Measurements from ENCODE around the gene HLF. TPM values are rescaled to one million over a fixed set of nuclear protein-coding genes. Genes with fewer than 3 reads are reported as not detected.

Gene HLF
- total and polyA plus RNA-seq, 4 donors: 8.0 to 59.3 (median 24.6) TPM

- Histone ChIP-seq H3K27me3 (ENCODE audit: control insufficient read depth in 4 of 4, insufficient read depth in 4 of 4, low read length in 3 of 4) (no peaks in the 10 kb centered on the region), H3K4me1 (ENCODE audit: control insufficient read depth in 4 of 4, insufficient read depth in 4 of 4, low read length in 3 of 4) (peaks cover 18 to 66% (median 49%) of the 10 kb centered on the region in 4 donors), H3K4me3 (ENCODE audit: low read depth in 1 of 3, low read length in 3 of 3) (no peak overlapping the region), H3K36me3 (ENCODE audit: control insufficient read depth in 4 of 4, insufficient read depth in 3 of 4, low read depth in 1 of 4, low read length in 3 of 4) (peaks cover 0 to 11% (median 0%) of the 10 kb centered on the region in 4 donors), H3K9me3 (ENCODE audit: control insufficient read depth in 4 of 4, low read length in 3 of 4) (no peaks in the 10 kb centered on the region), H3K9ac (ENCODE audit: low read depth in 1 of 2, low read length in 2 of 2) (no peak overlapping the region), H3K27ac (ENCODE audit: low read depth in 1 of 2, low read length in 2 of 2) (no peak overlapping the region)
- no peak for DNase-seq (ENCODE audit: low spot score)
- TF ChIP-seq JUND (IDR thresholded peaks at IDR 0.05) (no peak), FOXA2 (IDR thresholded peaks at IDR 0.05) (no peak), HNF4G (IDR thresholded peaks at IDR 0.05) (no peak), NR2F2 (IDR thresholded peaks at IDR 0.05) (no peak), ATF3 (IDR thresholded peaks at IDR 0.05) (no peak), EGR1 (IDR thresholded peaks at IDR 0.05; ENCODE audit: low read depth in 2 of 2) (no peak), MAX (IDR thresholded peaks at IDR 0.05) (no peak), GABPA (IDR thresholded peaks at IDR 0.05 in 1 of 2, conservative IDR thresholded peaks at IDR 0.05 in 1 of 2) (no peak)
Measured at GRCh38 chr17:55280212-55280611, 15.5 kb downstream of the HLF start.

GRCh38 chr17:55281649-55282378 lies 17.1 kb downstream of the HLF start:
- H3K4me1 ChIP-seq (ENCODE audit: control insufficient read depth in 4 of 4, insufficient read depth in 4 of 4, low read length in 3 of 4): peaks cover 14 to 67% (median 53%) of the 10 kb centered on the region in 4 donors

More at GRCh38 chr17:55281649-55282378, 17.1 kb downstream of the HLF start:
- TF ChIP-seq RAD21 (IDR thresholded peaks at IDR 0.05) (no peak), TAF1 (conservative IDR thresholded peaks at IDR 0.05) (no peak), SP1 (IDR thresholded peaks at IDR 0.05) (no peak), ATF3 (IDR thresholded peaks at IDR 0.05) (no peak), RXRA (IDR thresholded peaks at IDR 0.05) (no peak), YY1 (IDR thresholded peaks at IDR 0.05) (no peak), MAX (IDR thresholded peaks at IDR 0.05) (no peak), GABPA (IDR thresholded peaks at IDR 0.05 in 1 of 2, conservative IDR thresholded peaks at IDR 0.05 in 1 of 2) (no peak), HNF4G (IDR thresholded peaks at IDR 0.05) (no peak), FOXA1 (IDR thresholded peaks at IDR 0.05) (no peak), CTCF (IDR thresholded peaks at IDR 0.05; ENCODE audit: low read depth, low read length, missing input control) (no peak), FOXA2 (IDR thresholded peaks at IDR 0.05) (no peak), JUND (IDR thresholded peaks at IDR 0.05) (no peak), HNF4A (conservative IDR thresholded peaks at IDR 0.05) (no peak), EGR1 (IDR thresholded peaks at IDR 0.05; ENCODE audit: low read depth in 2 of 2) (no peak), ZBTB33 (IDR thresholded peaks at IDR 0.05) (no peak), NR2F2 (IDR thresholded peaks at IDR 0.05) (no peak), REST (IDR thresholded peaks at IDR 0.05) (no peak)
- Histone ChIP-seq H3K9ac (ENCODE audit: low read depth in 1 of 2, low read length in 2 of 2) (no peak overlapping the region), H3K27ac (ENCODE audit: low read depth in 1 of 2, low read length in 2 of 2) (no peak overlapping the region), H3K9me3 (ENCODE audit: control insufficient read depth in 4 of 4, low read length in 3 of 4) (no peaks in the 10 kb centered on the region), H3K27me3 (ENCODE audit: control insufficient read depth in 4 of 4, insufficient read depth in 4 of 4, low read length in 3 of 4) (no peaks in the 10 kb centered on the region), H3K36me3 (ENCODE audit: control insufficient read depth in 4 of 4, insufficient read depth in 3 of 4, low read depth in 1 of 4, low read length in 3 of 4) (peaks cover 0 to 11% (median 0%) of the 10 kb centered on the region in 4 donors), H3K4me3 (ENCODE audit: low read depth in 1 of 3, low read length in 3 of 3) (no peak overlapping the region)
- no peak for DNase-seq (ENCODE audit: low spot score)
- 86% methylated on average over 8 of the region's 8 CpGs for WGBS

Measured in liver (tissue), 9 donors.